Measurements from ENCODE around the gene KCNIP4. TPM values are rescaled to one million over a fixed set of nuclear protein-coding genes. Genes with fewer than 3 reads are reported as not detected.

Gene KCNIP4
- total RNA-seq, 6 experiments from 2014 or later = not detected

- no peak overlapping the region for H3K4me3 ChIP-seq
- DNase-seq = no peak
- no peaks in the 10 kb centered on the region for H3K4me1 ChIP-seq
- 71% methylated on average over 3 of the region's 3 CpGs for WGBS (ENCODE audit: insufficient coverage, low coverage, low lambda C conversion rate, missing lambda C conversion rate)
- no peak overlapping the region for H3K27ac ChIP-seq
- no peaks in the 10 kb centered on the region for H3K27me3 ChIP-seq
- no peaks in the 10 kb centered on the region for H3K36me3 ChIP-seq
- intact Hi-C loops (cut with DNase I) = no loop called here
- H3K9me3 ChIP-seq = no peaks in the 10 kb centered on the region
- TF ChIP-seq CTCF (IDR thresholded peaks at IDR 0.05) = no peak
- TF ChIP-seq POLR2A (IDR thresholded peaks at IDR 0.05) = no peak
- ATAC-seq = no peak
Measured at GRCh38 chr4:20883677-20884076, 1064.9 kb downstream of the KCNIP4 start.

GRCh38 chr4:20883231-20883630 is 1065.3 kb downstream of the KCNIP4 start:
- Histone ChIP-seq H3K27ac (no peak overlapping the region), H3K4me3 (no peak overlapping the region), H3K27me3 (no peaks in the 10 kb centered on the region), H3K36me3 (no peaks in the 10 kb centered on the region), H3K4me1 (no peaks in the 10 kb centered on the region), H3K9me3 (no peaks in the 10 kb centered on the region)
- no peak for DNase-seq
- TF ChIP-seq POLR2A (IDR thresholded peaks at IDR 0.05) (no peak), CTCF (IDR thresholded peaks at IDR 0.05) (no peak)
- 18% methylated on average over 5 of the region's 5 CpGs for WGBS (ENCODE audit: insufficient coverage, low coverage, low lambda C conversion rate, missing lambda C conversion rate)
- no peak for ATAC-seq
- intact Hi-C loops (cut with DNase I) = no loop called here

GRCh38 chr4:20882500-20882899 is 1066.1 kb downstream of the KCNIP4 start:
- no peak for TF ChIP-seq POLR2A (IDR thresholded peaks at IDR 0.05)
- intact Hi-C loops (cut with DNase I) = no loop called here
- 32% methylated on average over 11 of the region's 11 CpGs for whole genome bisulfite sequencing (ENCODE audit: insufficient coverage, low coverage, low lambda C conversion rate, missing lambda C conversion rate)

GRCh38 chr4:20881658-20882057 is 1066.9 kb downstream of the KCNIP4 start:
- DNase-seq (no peak), ATAC-seq (no peak)
- Histone ChIP-seq H3K27ac (no peak overlapping the region), H3K4me3 (no peak overlapping the region), H3K9me3 (no peaks in the 10 kb centered on the region), H3K36me3 (no peaks in the 10 kb centered on the region), H3K27me3 (no peaks in the 10 kb centered on the region), H3K4me1 (no peaks in the 10 kb centered on the region)
- intact Hi-C loops (cut with DNase I) = no loop called here
- no peak for TF ChIP-seq CTCF (IDR thresholded peaks at IDR 0.05)
- no peak for TF ChIP-seq POLR2A (IDR thresholded peaks at IDR 0.05)
- 44% methylated on average over 2 of the region's 2 CpGs for WGBS (ENCODE audit: insufficient coverage, low coverage, low lambda C conversion rate, missing lambda C conversion rate)

More at GRCh38 chr4:20882500-20882899, 1066.1 kb downstream of the KCNIP4 start:
- DNase-seq (no peak), ATAC-seq (no peak)
- H3K4me3 ChIP-seq = no peak overlapping the region
- no peaks in the 10 kb centered on the region for H3K9me3 ChIP-seq
- H3K27ac ChIP-seq = no peak overlapping the region
- no peaks in the 10 kb centered on the region for H3K36me3 ChIP-seq
- no peaks in the 10 kb centered on the region for H3K27me3 ChIP-seq
- no peaks in the 10 kb centered on the region for H3K4me1 ChIP-seq

GRCh38 chr4:20878806-20879205 is 1069.8 kb downstream of the KCNIP4 start:
- H3K36me3 ChIP-seq = no peaks in the 10 kb centered on the region
- no peak overlapping the region for H3K27ac ChIP-seq
- H3K9me3 ChIP-seq = no peaks in the 10 kb centered on the region
- H3K4me3 ChIP-seq = no peak overlapping the region
- no peaks in the 10 kb centered on the region for H3K4me1 ChIP-seq
- WGBS (ENCODE audit: insufficient coverage, low coverage, low lambda C conversion rate, missing lambda C conversion rate) = 37% methylated on average over 4 of the region's 5 CpGs
- DNase-seq (no peak), ATAC-seq (no peak)
- intact Hi-C loops (cut with DNase I) = no loop called here
- TF ChIP-seq CTCF (IDR thresholded peaks at IDR 0.05) = no peak
- no peak for TF ChIP-seq POLR2A (IDR thresholded peaks at IDR 0.05)
- no peaks in the 10 kb centered on the region for H3K27me3 ChIP-seq
